HG03025 (cell line): Measurements from ENCODE around the gene AQP7.
"Not testable (repeated sequence)": the region's sequence is repeated elsewhere in the genome, so short reads cannot be mapped to it uniquely, and the experiment has no call there.

Source experiments
- ATAC-seq: cut with Tn5 transposase; IDR thresholded peaks from one replicate; pipeline ENCODE4 v1.9.1; 2021; ENCODE audit warnings: mild to moderate bottlenecking, moderate library complexity; ENCODE audit not compliant: unreplicated experiment, low FRiP score

The AQP7 gene

DNA sequence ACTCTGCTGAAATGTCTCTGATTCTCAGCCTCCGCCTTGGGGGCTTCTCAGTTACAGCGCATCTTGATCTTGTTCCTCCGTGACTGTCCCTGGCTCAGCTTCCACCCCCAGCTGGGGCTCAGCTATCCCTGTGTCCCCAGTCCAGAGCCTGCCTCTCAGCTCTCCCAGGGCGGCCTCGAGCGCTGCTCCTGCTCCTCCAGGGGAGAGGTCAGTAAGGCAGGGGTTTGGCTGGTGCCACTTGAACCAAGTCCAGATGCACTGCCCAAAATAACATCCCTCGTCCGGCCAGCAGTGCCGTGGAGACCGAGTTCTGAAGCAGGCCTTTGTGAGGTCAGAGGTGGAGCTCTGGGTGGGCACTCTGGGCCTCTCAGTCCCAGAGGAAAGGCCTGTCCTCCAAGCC, at the start of gene AQP7:
Gene AQP7 (minus strand): TSS at position 198 of the 400 bp plus-strand sequence. CDS start 1,306 bp downstream, outside the sequence.
- ATAC-seq: not testable (repeated sequence)

DNA sequence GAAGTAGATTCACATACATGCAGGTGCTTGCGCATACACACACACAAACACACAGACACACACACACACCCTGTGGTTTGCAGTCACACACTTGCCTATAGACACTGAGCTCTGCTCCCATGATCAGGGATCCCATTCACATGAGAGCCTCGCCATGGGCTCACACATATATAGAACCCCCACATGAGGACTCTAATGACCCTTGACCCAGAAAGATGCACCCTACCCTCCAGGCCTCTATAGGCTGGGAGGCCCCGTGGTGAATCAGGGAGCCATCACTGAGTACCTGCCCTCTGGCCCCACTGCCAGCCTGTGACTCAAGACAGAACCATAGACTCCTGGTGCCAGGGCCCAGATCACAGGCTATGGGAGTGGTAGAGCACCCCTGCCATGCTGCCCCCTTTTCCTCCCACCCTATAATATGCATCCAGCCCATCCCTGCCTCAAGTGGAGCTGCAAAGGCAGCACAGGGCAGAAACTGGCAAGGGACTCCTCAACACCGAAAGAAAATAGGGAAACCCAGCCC, 48.3 kb upstream of the AQP7 start:
- no peak for ATAC-seq

DNA sequence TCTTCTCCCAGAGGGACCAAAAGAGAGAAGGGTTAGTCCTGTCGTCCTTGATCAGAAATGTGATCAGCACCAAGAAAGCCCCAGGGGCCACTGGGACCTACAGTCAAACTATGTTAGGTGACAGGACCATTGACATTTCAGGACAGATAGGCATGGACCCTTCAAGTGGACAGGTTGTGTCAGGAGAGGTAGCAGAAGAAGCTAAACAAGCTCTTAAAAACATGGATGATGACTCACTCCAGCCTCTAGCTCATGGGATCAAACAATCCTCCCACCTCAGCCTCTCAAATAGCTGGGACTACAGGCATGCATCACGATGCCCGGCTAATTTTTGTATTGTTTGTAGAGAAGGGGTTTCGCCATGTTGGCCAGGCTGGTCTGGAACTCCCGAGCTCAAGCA, 47.3 kb upstream of the AQP7 start:
- ATAC-seq: no peak

DNA sequence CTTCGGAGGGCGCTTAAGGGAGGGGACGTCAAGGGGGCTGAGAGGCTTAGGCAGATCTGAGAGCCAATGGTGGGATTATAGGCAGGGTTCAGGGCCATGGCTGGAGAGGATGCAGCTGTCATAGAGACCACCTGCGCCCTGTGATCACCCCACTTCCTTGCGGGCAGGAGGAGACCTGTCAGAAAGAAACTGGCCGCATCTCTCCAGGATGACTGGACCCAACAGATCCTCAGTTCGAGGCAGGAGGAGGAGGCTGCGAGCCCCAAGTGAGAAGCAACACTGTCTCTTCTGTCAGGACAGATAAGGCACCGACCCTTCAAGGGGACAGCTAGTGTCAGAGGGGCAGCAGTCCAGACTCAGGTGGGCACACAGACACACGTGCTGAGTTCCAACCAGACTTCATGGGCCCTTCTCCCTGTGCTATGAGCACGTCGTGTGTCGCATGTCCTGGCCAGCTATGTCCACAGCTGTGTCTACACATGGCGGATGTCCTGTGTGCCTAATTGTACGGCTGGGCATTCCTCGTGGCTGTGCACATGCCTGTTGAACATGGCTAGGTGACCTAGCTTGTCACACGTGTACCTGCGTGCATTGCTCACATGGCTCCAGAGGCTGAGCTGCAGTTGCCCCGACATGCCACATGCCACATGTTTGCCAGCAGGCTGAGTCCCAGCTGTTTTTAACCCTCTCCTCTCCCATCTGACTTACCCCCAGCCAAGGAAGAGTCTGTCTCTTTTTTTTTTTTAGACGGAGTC, 45.6 kb upstream of the AQP7 start:
- ATAC-seq: no peak

DNA sequence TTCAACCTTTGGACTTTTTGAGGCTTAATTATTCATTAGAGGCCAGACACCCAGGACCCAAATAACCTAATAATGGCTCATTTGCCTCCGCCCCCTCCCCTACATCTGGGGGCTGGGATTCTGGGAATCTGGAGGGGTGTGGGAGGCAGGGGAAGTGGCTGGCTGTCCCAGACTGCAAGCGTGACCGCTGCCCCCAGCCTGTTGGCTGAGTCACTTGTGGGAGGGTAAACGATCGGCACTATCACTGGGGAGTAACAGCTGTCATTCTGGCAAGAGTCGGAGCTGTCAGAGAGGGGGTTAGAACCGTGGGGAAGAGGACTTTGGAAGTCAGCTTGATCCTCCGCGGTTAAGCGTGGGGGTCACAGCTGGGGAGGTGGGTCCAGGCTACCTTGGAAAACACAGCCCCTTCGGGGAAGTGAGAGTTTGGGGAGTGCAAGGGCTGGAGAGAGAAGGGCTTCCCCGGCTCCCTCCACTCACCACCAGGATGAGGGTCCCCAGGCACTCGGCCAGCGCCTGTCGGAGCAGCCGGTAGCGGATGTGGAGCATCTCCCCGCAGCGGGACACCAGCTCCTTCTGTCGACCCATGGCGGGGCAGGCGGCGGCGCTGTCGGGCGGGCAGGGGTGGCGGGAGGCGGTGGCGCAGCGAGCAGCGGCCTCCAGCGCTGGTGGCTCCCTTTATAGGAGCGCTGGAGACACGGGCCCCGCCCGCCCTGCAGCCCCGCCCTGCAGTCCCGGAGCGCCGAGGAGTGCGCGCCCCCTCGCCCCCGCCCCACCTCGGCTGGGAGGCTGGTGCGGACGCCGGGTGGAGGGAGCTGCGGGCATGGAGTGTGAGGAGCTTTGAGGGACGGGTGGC, 44.8 kb upstream of the AQP7 start, which contains the start of gene AQP3:
Gene AQP3 (minus strand): TSS at position 648 of the 853 bp plus-strand sequence. CDS start 63 bp downstream, at position 585.
- ATAC-seq: peak; percentile 28

DNA sequence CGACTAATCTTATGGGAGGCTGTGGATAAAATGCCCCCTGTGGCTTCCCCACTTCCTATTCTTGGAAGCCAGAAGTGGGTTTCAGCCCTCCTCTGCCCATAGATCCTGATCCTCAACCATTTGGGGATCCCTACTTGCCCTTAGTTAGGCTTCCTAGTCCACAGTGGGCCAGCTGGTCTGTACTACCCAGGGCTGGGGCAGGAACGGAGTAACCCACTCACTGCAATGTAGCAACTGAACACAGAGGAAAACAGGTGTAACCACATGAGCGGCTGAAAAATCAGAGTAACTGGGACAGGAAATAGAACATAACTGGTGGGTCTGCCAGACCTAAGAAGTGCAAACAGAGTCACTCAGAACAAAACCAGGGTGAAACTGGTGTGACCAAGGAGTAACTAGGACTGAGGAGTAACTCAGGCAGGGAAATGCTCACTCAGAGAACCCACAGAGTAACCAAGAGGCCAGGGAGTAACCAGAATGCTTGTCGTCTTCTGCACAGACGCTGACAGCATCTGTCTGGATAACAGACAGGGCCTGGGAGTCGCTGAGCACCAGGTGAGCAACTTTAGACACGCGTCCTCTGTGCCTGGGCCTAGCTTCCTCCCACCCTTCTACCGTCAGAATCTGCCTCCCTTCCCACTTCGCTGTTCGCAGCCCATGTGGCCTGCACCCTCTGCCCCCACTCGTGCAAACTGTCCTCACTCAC, 44.0 kb upstream of the AQP7 start:
- peak; percentile 83 for ATAC-seq

DNA sequence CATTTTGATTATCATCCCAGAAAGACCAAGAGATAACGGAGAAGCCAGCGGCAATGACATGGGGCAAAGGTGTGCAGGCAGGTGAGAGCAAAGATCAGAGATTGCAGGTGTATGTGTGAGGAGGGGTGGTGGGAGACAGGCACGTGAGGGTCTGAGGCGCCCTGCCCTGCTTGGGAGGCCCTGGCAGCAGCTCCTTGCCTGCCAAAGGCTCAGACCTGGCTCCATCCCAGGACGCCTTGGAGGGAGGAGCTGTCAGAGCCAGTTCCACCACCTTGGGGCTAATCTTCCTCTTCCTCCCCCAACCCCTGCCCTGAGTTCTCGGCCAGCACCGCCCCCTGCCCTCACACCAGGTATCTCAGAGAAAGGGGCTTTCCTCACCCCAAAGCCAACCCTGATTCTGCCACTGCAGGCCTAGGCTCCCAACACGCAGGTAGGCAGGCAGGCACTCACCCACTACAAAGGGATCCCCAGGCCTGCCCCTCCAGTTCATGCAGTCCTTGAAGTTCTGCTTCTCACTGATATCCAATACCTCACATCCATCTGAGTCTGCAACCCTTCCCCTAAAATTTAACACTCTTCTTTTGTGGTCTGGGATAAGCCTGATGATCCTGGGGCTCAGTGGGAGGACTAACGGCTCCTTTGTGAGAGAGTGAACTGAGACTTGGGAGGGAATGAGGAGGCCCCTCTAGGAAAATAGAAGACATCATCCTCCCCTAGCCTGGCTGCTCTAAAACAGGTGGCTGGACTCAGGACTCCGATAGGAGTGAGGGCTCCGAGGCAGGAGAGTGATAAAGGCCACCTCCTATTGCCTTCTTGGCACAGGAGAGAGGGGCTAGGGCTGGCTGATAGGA, 43.2 kb upstream of the AQP7 start:
- ATAC-seq: no peak

DNA sequence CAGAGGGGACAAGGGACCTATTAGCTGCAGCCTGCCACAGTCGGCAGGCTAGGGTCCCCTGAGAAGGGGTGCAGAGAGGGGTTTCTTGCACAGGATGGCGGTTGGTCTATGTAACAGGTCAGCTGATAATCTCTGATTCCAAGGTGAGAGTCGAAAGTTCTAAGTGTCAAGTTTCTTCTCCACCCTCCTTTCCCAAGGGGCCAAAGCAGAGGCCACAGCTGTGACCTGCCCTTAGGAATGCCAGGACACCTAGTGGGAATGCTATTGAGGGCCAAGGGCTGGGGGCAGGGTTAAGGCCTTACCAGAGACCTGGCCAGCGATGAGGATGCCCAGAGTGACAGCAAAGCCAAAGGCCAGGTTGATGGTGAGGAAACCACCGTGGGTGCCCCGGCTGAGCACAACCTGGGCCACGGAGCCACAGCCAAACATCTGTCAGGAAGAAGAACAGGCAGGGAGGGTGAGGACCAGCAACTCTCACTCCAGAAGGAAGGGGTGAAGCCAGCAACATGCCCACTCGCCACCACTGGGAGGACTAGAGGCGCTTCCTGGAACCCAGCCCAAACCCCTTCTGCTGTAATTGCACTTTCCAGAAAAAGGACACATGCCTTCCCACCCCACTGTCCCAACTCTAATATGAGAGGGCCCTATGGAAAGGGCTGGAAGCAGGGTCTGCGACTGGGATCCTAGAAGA, 41.2 kb upstream of the AQP7 start:
- no peak for ATAC-seq

DNA sequence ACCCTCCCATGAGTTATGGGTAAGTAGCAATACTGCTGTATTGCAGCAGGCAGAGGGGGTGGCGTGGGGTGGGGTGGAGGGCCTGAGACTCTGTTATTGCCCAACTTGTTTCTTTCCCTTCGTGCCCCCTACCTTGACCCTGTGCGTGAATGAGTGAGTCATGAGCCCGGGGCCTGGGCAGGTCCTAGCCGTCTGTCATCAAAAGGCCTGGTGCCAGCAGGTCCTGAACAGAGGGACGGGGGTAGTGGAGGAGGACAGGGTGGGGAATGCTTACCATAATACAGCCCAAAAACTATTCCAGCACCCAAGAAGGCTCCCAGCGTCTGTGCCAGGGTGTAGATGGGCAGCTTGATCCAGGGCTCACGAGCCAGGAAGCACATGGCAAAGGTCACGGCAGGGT, 40.7 kb upstream of the AQP7 start:
- ATAC-seq: no peak

DNA sequence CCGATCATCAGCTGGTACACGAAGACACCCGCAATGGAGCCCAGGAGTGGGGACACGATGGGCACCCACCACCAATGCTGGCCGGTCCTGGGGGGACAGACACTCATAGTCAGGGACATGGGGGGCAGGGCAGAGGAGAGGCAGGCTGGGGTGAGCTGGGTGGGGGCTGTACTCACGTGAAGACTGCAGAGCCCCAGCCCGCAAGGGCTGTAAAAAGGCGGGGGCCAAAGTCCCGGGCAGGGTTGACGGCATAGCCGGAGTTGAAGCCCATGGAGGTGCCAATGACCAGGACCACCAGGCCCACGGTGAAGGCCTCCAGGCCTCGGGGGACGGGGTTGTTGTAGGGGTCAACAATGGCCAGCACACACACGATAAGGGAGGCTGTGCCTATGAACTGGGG, 39.8 kb upstream of the AQP7 start:
- ATAC-seq: no peak

DNA sequence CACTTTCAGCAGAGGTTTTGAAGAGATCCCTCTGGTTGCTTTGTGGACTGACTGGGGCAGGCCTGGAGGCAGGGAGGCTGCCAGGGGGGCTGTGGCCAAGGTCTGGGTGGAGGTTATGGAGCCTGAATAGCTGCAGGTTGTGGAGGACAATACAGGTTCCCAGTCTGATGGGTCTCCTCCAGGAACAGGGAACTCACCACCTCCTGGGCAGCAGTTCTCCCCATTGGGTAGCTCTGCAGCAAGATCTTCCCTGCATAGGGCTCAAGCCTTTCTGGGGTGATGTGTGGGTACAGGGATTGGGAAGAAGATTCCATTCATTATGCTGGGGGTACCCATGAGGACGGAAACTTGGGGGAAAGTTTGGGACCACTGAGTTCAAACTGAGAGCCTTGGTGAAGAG, 38.2 kb upstream of the AQP7 start:
- no peak for ATAC-seq

DNA sequence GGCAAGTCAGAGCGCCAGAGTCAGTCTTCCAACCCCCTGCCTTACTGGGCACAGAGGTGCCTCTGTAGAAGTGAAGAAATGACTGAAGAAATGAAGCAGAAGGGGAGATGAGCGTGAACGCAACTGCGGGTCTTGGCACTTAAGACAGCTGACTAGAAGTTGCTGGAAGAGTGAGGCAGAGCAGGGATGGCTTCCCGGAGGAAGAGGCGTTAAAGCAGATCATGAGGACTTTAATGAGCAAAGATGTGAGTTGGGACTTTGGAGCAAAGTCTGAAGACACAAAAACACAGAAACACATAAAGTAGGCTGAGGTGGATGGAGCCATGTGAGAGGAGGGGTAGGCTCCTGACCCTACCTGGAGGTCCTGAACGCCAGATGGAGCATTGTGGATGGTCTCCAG, 37.8 kb upstream of the AQP7 start:
- ATAC-seq: no peak

DNA sequence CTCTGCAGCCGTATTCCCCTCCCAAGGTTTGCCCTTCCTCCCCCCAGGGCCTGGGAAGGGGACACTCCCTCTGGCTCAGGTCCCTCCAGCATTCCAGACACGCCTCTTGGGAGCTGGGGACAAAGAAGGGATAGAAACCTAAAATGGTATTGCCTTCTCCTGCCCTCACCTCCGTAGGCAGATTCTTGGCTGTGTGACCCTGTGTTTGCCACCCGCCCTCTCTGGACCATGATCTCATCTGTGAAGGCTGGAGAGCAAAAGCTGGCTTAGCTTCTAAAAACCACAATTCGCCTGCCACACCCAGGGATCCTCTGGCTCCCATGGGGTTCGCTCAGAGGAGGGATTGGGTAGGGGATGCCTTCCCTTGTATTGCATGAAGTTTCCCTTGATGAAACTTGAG, 37.4 kb upstream of the AQP7 start:
- no peak for ATAC-seq

DNA sequence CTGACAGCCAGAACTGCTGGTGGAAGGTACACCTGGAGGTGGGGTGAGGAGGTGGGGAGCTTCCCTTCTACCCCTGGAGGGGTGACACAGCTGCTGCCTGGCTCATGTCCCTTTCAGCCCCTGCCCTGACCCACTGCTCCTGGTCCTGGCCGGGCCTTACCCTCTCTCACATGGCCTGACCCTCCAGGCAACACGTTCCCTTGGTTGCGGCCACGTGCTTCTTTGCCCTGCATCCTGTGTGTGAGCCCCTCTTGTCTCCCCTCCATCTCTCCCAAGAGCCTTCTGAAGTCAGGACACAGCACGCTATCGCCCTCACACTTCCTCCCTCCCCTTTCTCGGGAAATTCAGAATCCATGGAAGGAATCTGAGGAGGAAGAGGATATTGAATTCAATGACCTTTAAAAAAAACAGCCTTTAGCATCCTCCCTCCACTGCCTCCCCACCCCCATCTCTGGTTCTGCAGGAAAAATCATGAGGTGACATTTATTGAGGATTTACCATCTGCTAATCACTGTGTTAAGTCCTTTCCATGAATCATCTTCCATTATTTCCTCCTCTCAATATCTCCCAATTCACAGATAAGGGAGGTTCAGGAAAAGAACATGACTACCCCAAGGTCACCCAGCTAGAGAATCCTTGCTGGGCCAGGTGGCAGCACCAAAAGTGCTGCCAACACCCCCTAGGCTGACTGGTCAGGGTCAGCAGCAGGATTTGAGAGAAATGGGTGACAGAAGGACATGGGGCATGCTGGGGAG, 36.7 kb upstream of the AQP7 start:
- ATAC-seq: no peak

DNA sequence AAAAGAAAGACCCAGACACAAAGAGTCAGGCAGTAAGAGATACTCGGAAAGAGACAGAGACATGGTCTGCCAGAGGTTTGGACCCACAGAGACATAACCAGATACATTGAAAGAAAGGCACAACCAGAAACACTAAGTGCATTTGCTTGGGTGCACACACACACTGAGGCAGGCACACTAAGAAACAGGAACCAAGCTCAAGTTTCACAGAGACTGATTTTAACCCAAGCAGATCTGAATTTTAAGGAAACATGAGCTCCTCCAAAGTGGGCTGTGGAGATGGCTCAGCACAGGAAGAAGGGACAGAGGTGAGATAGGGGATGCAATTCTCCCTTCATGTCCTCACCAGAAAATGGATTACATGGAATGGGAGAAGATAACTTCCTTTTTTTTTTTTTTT, 35.5 kb upstream of the AQP7 start:
- ATAC-seq: no peak

DNA sequence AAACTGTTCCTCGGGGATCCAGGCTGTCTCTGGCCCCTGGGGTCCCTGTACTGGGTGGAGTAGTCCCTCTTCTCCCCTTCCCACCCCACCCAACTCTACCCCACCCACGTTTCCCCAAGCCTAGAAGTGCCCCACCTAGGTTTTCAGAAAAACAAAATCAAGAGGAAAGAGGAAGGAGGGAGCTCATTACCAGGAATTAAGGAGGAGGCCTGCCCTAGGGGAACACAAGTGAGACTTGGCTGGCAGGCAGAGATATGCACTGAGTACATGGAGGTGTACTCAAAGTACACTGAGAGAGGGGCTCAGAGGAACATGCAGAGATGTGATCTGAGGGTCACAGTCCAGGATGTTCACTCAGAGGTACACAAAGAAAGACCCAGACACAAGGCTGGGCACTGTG, 34.8 kb upstream of the AQP7 start:
- ATAC-seq: no peak

DNA sequence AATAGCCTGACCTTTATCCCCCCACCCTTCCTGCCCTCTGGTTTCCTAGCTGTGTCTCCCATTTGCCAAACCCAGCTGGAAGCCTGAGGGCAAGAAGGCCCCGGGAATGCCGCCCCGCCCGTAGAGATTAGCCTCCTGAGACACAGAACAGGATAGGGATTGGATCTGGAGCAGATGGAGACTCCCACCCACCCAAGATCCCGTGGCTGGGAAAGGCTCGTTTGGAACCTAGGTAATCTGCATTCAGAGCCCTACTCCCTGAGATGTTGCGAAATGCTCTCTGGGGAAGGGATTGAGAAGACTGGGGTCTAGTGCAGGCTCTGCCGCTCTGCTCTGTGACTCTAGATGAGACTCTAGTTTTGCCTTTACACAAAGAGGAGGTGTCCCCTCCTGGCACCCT, 34.1 kb upstream of the AQP7 start:
- ATAC-seq: no peak

DNA sequence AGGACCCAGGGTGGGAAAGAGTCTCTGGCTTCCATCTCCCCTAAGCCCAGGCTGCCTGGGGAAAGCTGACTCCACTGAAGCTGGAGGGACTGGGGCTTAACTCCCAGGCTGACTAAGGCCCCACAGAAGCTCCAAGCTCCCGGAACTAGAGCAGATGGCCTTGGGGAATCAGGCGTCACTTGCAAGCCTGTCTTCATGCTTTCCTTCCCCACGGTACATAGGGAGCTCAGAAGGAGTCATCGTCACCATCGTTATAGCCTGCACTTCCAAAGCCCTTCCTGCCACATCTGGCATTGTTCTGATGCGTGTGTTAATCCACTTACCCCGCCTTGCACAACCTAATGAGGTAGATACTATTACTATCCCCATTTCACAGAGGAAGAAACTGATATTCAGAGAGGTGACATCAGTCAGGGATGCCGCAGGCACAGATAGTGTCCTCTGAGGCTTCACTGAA, 33.5 kb upstream of the AQP7 start:
- no peak for ATAC-seq
